Kasumi-1 (cell line): Measurements from ENCODE around the gene CPTP.
A peak's percentile ranks its signal among the peaks of the same experiment; 100 is the strongest.

ENCODE experiments used
- DNase-seq, 2 experiments: peaks; one replicate each; lab custom pipeline; 2025; lab: John Stamatoyannopoulos, UW

CPTP gene

GRCh38 chr1:1292442-1292779 is 32.2 kb upstream of the CPTP start:
- DNase-seq = no peak

- no peak for DNase-seq
Measured at GRCh38 chr1:1292851-1293250, 31.8 kb upstream of the CPTP start.

- no peak for DNase-seq
Measured at GRCh38 chr1:1293263-1294249, 31.0 kb upstream of the CPTP start.

DNA sequence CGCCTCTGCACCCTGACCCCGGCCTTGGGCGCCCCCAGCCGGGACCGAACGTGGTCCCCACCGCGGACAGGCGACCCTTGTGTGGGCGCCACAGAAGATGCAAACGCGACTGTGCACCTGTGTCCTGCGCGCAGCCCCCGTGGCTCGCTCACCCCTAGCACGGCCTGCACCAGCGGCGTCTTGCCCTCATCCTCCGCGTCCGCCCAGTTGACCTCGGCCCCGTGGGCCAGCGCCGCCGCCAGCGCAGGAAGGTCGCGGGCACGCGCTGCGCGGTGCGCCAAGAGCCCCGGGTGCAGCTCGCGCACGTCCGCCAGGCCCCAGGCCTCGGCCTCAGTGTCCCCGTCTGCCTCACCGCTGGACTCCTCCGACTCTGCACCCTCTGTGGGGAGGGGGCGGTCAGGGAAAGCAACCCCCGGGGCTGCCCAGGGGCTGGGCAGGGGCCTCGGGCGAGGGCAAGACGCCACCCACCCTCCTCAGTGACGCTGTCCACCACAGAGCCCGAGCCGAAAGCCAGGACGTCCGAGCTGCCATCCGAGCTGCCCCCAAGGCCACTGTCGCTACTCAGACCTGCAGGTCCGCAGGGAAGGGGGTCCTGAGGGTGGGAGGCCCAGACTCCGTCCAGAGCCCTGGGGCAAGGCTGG is 30.2 kb upstream of the CPTP start:
- no peak for DNase-seq

DNA sequence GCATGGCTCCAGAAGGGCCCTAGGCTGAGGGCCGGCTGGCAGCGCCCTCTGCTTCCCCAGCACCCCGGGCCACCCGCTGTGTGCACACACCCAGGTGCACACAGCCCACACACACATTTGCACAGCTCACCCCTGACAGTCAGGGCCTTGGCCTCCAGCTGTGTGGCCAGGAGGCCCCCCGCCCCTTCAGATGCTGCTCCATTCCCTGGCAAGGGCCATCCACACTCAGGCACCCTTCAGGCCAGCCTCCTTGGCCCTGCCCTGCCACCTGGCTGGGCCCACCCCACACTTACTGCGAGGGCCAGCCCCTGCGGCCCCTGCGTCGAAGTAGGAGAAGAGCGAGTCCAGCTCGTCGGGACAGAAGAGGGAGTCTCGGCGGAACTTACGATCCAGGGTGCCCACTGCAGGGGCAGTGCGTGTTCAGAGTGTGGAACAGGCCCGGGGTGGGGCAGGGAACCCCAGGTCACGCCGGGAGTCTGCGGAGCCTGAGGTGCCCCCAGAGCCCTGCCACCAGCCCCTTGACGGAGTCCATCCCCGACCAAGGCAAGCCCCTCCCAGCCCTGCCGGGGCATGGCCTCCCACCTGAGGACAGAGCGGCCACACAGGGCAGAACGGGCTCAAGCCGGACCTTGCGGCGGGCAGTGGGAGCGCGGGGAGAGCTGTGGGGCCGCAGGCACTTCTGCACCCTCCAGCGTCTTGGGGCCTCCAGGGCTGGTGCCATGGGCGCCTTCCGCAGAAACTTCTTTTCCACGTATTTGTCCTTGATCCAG is 29.3 kb upstream of the CPTP start:
- DNase-seq = no peak

DNA sequence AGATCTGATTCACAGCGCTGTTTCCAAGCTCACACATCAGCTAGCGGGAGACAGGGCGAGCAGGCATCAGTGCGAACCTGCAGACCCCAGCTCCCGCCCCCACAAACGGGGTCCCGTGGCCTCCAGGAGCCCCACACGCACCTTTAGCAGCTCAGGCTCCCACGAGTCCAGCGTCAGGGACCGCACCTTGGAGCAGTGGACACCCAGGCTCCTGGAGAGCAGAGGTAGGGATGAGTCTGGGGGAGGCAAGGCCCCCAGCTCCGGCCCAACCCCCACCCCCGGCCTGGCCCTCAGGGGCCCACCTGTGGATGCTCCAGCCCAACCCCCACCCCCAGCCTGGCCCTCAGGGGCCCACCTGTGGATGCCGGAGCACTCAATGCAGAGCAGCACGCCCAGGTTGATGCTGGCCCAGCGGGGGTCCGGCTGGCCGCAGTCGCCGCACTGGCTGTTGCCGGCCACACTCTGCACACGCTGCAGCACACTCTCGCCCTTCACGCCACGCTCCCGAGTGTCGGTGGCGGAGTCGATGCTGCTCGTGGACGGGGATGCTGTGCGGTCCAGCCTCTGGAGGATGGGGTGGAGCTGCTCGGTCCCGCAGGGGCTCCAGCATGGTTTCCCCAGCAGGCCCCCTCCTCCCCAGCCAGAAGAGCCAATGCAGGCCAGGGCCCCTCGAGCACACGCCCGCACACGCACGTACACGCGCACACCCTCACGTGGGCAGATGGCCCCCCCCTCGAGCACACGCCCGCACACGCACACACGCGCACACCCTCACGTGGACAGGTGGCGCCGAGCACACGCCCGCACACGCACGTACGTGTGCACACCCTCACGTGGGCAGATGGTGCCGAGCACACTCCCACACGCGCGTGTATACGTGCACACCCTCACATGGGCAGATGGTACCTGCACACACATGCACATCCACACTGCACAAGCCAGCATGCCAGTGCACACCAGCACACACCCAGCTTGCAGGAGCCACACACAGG is 28.2 kb upstream of the CPTP start:
- no peak for DNase-seq

GRCh38 chr1:1297802-1298424 is 26.7 kb upstream of the CPTP start:
- no peak for DNase-seq

DNA sequence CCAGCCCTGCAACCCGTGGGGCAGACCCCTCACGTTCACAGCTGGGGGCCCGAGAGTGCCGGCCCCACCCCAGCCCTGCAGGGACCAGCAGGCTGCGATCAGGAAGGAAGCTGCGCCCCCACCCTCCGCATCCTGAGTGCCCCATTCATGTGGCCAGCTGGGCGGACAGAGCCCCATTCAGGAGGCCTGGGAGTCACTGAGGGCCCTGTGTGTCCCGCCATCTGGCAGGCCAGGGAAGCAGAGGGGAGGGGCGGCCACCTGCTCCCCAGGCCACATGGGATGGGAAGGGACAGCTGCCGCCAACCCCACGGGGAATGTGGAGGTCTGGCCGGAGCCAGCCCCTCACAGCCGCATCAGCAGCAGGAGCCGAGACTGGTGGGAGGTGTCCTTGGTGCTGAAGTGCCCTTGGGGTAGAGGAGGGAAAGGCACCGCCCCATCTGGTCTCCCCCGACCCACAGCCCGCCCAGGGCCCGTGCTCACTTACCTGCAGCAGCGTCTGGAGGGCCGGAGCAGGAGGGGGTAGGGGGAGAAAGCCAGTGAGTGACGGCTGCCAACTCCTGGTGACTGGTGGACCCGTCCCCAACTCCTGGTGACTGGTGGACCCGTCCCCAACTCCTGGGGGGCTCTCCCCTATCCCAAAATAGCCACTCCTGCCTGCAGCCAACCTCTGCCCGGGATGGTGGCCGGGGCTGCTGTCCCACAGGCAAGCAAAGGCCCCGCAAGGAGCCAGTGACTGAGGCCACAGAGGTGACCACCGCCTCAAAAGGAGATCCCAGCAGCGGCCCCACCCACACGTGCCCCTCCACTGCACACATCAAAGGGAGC is 25.5 kb upstream of the CPTP start:
- peak; percentile 28 to 33 for DNase-seq

- DNase-seq = peak in 1 of 2 experiments; percentile 12
Measured at GRCh38 chr1:1299686-1300351, 24.8 kb upstream of the CPTP start.

- DNase-seq = no peak
Measured at GRCh38 chr1:1300352-1300739, 24.3 kb upstream of the CPTP start.

GRCh38 chr1:1302006-1302430 is 22.6 kb upstream of the CPTP start:
- peak in 1 of 2 experiments; percentile 17 for DNase-seq

- DNase-seq = no peak
Measured at GRCh38 chr1:1302951-1303509, 21.6 kb upstream of the CPTP start.

- DNase-seq = no peak
Measured at GRCh38 chr1:1303736-1304135, 20.9 kb upstream of the CPTP start.

DNA sequence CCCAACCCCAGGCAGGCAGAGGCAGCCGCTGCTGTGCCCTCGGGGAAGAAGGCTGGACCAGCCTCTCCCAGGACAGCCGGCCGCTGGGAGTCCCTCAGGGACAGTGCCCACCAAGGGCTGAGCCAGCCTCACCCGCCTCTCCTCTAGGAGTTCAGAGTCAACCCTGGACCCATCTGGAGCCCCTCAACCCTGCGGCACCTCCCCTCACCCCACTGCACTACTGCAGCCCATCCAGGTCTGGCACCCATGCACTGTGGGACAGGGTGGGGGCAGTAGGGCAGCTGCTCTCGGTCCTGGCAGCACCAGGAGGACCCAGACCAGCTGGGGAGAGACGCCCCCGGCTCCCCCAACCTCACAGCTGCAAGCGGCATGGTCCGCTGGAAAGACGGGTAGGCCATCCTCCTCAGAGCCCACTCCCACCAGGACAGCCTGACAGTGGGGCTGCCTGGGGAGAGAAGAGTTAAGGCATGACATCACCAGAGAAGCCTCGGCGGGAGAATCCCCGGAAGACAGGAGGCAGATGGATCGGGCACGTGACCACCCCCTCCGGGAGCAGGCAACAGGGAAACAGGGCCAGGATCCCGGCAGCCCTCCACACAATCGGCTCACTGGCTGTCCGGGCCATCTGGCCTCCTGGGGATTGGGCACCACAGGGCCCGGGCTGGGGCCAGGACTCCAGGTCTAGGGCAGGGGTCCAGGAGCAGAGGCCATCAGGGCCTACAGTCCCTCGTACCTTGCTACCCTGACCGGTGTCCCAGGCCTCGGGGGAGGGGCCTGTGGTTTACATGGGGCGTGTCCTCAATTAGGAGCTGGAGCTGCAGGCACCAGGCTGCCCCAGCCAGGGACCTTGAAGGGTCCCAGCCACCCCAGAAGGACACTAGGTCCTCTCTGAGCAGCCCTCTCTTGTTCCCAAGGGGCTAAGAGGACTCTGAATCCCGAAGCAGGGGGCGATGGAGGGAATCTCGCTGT is 20.0 kb upstream of the CPTP start:
- no peak for DNase-seq

DNA sequence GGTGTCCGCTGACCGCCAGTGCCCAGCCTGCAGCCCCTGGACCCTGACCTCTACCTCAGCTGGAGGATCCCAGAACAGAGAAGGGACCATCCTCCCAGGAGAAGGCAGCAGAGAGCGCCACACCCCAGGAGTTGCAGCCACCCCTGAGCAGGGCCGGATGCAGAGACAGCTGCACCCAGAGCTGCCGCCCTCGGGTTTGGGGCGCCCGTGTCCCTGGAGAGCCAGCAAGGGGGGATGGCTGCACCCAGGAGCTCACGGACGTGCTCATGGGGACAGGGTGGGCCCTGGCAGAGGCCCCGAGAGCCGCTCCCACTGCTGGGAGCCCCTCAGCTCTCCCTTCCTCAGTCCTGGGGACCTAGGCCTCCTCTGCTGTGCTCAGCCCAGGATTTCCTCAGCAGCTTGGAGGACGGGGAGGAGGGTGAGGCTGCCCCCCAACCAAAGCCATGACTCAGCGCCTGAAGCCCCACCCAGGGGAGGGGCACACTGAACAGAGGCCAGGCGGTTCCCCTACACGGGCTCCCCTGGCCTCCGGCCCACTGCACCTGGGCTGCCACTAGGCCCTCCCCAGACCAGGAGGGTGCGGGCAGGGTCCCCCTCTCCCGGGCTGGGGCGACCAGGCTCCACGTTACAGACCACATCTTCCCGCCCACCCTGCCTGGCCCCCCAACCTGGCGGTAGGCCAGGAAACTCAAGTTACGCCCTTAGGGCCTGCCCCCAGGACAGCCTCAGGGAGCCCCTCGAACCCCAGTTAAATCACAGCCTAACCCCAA is 19.1 kb upstream of the CPTP start:
- peak; percentile 68 to 77 for DNase-seq

GRCh38 chr1:1306070-1306660 is 18.4 kb upstream of the CPTP start:
- DNase-seq = no peak
